Activated naive CD8-positive, alpha-beta T cell treated with anti-CD3 and anti-CD28 coated beads, Interleukin-2, amount 50 U/mL, for 16 hours (primary cell): ENCODE results near the gene HOMER3.
"Not testable (repeated sequence)": the region's sequence is repeated elsewhere in the genome, so short reads cannot be mapped to it uniquely, and the experiment has no call there.

Source experiments
- DNase-seq: peaks from one replicate; pipeline ENCODE4 v3.0.0-alpha.2; 2020; ENCODE audit warnings: low read depth, low spot score

HOMER3 gene

DNA sequence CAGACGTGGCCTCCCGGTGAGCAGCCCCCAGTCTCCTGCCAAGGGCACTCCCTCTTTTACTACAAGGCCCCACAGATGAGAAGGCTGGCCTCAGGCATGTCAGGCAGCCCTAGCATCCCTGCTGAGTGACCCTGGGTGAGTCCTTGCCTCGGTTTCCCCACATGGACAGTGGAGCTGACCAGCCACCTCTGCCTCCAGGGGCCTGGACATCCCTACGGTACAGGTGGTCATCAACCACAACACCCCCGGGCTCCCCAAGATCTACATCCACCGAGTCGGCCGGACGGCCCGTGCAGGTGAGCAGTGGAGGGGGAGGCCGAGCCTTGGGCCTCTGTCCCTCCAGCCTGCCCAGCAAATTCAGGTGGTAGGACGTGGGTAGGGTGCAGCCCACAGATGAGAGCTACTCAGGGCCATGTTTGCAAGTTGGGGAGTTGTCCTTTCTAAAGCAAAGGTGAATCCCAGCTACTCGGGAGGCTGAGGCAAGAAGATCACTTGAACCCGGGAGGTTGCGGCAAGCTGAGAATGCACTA, 16.3 kb downstream of the HOMER3 start:
- no peak for DNase-seq

DNA sequence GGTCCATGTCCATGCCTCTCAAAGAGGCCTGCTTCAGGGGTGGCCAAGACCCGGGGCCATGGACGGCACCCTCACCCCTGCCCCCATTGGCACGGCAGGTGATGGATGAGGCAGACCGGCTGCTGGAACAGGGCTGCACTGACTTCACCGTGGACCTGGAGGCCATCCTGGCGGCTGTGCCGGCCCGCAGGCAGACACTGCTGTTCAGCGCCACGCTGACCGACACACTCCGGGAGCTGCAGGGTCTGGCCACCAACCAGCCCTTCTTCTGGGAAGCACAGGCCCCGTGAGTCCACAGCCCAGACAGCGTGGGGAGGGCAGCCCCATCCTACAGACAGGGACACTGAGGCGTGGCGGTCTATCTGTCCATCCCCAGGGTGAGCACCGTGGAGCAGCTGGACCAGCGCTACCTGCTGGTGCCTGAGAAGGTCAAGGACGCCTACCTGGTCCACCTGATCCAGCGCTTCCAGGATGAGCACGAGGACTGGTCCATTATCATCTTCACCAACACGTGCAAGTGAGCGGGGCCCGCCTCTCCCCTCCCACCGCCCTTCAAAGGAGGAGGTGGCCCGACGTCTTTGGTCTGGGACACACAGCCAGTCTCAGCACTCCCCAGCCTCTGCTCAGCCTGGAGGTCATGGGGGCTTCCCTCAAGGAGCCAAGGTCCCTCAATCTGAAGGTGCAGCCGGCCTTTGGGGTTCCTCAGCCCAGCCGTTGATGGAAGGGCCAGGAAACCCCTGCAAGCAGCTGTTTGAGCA, 18.6 kb downstream of the HOMER3 start:
- no peak for DNase-seq

DNA sequence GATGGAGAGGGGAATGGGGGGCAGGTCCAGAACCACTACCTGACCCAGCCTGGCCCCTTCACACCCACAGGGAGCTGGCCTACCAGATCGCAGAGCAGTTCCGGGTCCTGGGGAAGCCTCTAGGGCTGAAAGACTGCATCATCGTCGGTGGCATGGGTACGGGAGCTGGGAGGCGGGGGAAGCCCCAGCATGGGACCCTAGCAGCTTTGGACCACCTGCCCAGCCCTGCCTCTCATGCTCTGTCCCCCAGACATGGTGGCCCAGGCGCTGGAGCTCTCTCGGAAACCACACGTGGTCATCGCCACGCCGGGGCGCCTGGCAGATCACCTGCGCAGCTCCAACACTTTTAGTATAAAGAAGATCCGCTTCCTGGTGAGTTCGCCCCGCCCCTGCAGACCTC, 19.4 kb downstream of the HOMER3 start:
- DNase-seq: no peak

DNA sequence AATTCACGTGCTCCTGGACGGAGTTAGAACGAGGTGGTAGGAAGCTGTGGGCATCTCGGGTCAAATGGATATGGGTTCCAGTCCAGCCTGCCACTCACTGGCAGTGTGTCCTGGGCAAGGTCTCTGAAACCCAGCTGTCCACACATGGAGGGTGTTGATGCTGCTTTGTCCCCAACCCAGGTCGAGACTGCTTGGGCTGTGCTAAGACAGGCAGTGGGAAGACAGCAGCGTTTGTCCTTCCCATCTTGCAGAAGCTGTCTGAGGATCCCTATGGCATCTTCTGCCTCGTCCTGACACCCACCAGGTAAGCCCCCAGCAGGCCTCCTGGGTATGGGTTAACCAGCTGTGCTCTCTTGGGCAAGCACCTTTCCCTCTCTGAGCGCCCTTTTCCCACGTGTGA, 20.6 kb downstream of the HOMER3 start:
- DNase-seq: no peak

DNA sequence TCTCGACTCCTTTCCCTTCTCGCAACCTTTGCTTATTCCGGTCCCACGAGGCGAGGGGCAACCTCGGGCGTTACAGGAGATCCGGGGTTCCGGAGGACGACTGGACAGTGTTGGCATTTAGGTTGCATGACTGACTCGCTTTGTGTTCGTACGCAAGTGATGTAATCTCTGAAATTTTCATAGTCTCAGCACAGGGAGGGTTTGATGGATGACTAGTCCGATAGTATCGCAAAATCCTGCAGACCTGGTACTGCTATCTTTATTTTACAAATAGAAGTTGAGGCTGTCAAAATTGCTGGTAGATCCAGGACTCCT, 21.2 kb downstream of the HOMER3 start:
- no peak for DNase-seq

DNA sequence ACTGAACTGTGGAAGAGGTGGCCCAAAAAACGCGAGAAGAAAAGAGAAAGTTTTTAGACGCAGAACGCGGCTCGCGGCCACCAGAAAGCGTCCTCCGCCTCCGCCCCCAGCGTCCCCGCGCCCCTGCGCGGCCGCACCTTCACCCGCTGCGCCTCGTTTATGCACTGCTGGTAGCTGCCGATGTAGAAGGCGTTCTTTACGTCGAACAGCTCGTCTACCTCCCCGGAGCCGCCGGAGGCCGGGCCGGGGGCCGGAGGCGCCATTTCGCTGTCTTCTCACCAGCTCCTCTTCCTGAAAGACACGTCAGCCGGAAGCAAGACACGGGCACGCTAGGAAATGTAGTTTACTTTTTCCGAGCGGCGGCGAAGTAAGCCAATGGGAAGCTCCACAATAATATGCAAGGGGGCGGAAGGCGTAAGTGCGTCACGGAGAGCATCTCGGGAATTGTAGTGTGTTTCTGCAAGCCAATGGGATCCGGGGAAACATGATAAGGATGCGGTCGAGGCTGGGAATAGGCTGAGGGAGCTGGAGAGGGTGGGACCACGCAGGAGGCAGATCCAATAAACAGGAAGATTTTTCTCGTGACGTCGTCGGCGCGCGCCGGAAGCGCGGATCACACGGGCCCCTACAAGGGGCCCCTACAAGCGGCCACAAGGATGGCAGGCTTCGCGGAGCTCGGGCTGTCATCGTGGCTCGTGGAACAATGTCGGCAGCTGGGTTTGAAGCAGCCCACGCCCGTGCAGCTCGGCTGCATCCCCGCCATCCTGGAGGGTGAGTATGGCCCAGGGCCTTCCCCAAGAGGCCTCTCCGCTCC, 21.7 kb downstream of the HOMER3 start, which contains the start of the genes COPE and DDX49:
COPE (minus strand) TSS at position 302 of the 814 bp plus-strand sequence; CDS start at position 263, 39 bp downstream.
DDX49 (plus strand) TSS at position 630 of the 814 bp plus-strand sequence; CDS start at position 657, 27 bp downstream.
- DNase-seq: peak; percentile 93

DNA sequence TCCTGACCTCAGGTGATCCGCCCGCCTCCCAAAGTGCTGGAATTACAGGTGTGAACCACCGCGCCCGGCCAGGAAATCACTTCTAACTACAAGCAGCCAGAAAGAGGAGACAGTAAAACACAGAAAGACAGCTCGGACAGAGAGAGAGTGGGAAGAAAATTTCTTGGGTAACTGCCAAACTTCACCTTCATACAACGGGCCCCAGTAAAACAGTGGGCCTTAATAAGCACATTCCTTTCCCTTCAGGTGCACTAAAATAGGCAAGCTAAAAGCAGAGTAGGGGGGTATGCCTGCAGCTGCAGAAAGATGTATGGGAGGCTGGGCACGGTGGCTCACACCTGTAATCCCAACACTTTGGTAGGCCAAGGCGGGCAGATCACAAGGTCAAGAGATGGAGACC, 23.4 kb downstream of the HOMER3 start:
- DNase-seq: not testable (repeated sequence)

DNA sequence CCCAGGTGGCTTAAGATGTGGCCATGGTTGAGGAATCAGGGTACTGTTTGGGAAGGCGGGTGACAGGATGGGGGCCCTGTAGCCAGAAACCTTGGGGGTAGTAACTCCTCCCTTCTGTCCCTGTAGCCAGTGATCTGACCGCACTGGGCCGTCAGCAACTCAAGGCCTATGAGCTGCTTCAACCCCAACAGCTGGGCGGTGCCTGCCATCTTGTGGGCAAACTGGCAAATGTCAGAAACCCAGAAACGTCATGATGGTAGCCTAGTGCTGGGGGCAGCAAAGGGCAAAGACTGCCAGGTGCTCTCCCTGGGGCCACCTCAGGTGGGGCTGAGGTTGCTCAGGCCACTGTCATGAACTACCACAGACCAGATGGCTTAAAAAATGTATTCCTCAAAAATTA, 25.4 kb downstream of the HOMER3 start:
- DNase-seq: no peak

DNA sequence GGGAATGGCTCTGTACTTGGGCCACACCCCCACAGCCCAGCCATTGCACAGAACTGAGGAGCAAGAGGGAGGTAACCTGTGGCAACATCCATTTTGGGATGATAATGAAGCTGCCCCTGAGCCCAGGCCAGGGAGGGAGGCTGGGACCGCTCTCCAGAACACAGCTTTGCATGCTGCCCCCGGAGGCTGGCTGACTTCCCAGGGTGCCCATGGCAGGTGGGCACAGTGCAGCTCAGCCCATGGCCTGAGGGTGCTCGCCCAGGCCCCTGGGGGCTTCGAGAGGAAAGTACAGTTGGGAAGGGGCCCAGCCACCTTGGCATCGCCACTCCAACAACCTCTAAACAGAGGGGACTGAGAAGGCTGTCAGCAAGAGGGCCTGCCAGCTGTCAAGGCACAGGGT, 27.6 kb downstream of the HOMER3 start:
- no peak for DNase-seq

DNA sequence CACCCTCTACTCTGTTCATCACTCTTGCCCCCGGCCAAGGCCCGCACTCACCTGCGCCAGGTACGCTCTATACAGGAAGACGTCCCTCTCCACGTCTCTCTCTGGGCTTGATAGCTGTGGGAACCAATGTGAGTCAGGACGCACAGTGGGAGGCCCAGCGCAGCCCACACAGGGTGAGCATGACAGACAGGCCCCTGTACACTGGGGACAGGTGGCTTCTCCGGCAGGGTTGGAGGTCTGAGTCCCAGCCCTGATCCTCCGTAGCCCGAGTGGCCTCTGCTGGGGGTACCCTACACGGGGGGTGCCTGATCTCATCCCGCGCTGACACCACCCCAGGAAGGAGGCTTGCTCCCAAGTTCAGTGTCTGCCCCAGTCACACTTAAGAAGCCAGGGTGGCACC, 28.1 kb downstream of the HOMER3 start:
- no peak for DNase-seq

DNA sequence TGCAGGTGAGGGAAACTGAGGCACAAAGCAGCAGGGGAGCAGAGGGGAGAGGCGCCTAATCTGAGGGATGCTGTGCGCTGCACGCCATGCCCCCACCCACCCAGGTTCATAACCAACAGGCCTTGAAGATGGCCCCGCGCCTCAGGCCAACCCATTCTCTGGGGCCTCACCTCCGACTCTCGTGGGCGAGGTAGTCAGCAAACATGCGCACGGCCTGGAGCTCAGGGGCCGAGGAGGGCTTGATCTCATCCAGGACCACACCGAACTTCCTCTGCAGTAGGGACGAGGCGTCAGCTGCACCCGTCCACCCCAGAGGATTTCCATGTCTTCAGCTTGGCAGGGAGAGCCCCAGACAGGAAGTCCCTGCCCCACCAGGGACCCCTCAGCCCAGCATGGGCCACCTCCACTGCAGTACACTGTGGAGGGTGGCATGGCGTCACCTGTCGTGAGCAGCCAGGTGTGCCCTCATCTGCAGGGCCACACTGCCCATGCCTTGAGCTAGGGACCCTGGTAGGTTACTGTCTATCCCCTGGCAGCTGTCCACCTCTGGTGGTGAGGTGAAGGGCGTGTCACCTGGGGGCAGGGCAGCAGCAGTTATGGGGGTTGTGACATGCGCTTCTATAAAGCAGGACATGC, 30.1 kb downstream of the HOMER3 start:
- no peak for DNase-seq

DNA sequence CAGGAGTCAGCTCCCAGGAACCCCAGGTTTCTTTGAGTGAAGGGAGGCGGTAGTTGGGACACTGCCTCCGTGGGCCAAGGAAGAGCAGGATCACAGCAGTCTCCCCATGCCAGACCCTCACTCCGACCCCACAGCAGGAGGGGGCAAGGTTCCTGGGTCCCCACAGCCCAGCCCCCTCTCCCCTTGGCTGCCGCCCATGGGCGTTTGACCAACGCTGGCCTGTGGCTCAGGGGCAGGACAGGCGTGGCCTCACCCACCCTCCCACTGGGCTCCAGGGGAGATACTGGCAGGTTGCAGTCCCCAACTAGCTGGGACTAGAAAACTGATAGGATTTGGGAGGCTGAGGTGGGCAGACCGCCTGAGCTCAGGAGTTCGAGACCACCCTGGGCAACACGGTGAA, 31.0 kb downstream of the HOMER3 start:
- no peak for DNase-seq

DNA sequence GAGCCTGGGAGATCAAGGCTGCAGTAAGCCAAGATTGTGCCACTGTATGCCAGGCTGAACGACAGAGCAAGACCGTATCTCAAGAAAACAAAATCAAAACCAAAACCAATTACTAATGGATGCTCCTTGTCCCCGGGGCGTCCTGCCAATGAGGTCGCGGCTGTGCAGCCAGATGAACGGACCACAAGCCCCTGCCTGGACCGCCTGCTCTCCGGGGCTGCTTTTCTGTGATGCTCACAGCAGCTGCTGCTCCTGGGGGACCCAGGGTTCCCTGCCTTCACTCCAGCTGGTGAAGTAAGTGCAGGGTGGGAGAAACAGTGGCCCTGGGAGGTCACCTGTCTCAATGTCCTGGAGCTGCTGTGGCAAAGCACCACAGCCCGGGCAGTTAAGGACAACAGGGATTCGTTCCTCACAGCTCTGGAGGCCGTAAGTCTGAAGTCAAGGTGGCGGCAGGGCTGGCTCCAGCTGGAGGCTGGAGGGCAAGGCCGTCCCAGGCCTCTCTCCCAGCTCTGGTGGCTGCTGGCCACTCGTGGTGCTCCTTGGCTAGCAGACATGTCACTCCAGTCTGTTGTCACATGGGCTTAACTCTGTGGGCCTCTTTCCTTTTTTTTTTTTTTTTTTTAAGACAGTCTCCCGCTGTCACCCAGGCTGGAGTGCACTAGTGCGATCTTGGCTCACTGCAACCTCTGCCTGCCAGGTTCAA, 31.9 kb downstream of the HOMER3 start:
- no peak for DNase-seq

DNA sequence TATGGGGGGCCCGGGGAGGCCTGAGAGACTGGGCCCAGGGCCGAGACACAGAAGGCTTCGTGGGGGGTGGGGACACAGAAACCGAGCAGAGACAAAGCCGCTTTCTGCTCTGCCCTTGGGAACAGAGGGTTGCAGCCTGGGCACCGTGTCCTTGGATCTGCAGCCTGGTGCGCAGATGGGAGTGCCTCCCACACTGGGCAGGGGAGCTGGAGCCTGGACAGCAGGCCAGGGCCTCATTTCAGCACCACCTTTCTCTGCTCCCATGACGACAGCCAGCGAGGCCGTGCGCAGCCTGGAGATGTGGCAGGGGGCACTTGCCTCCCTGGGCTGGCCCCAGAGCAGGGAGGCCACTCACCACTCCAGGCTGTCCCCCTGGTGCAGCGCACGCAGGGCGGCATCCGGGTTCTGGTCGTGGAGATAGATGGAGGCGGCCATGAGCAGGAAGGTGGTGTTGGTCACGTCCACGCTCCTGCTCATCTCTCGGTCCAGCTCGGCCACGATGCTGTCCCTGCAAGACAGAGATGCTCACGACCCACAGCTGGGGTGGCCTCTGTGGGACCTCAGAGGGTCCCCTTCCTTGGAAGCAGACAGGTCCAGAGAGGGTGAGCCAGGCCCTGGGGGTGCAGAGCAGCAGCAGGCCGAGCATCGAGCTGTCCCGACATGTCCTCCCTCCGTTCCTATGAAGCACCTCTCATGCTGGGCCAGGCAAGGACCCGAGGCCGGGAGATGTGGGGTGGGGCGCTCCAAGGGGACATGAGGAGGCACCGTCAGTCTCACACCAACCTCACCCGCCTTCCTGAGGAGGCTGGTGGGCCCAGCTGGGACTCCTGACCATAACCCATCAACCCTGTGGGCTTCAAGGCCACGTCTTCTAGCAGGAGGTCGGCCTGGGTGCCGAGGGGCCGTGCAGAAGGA, 34.2 kb downstream of the HOMER3 start:
- DNase-seq: no peak

DNA sequence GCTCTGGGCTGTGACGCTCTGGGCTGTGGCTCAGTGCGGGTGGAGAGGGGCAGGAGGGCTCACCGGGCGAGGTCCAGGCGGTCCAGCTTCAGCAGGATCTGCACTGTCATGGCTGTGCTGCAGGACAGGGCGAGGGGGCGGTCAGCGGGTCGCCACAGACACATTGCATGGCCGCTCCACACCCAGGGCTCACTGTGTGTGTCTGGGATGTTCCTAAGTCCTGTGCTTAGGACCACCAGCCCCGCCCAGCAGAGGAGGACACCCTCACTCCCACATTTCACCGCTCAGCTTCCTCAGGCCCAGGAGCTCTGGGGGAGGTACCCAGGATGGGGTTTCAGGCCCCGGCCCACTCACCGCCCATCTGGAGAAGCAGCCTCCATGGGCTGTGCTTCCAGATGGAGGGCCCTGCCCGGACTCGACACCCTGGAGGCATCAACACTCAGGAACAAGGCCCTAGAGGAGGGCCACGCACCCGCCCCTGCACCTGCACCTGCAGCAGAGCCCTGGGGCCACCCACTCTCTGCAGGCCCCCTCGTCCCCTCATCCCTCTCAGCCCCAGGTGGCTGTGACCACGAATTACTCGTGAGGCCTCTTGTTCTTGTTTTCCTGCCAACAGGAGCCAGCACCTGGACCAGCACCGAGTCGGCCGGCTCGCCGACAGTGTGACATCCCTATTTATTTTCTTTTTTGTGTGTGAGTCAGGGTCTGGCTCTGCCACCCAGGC, 35.3 kb downstream of the HOMER3 start:
- DNase-seq: no peak

DNA sequence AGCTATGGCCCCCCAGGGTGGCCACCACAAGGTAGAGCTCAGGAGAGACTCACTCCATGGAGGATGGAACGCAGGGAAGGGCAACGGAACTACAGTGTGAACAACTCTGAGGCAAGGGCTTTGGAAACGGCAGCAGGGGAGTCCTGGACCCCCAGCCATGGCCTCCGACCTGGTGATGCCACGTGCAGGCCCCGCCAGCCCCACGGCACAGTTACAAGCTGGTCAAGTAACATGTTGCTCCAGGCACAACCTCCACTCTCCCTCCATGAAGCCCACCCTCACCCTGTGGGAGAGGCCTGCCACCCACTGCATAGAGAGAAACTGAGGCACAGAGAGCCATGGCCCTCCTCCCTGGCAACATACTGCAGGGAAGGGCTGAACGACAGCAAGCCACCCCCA, 36.0 kb downstream of the HOMER3 start:
- no peak for DNase-seq

DNA sequence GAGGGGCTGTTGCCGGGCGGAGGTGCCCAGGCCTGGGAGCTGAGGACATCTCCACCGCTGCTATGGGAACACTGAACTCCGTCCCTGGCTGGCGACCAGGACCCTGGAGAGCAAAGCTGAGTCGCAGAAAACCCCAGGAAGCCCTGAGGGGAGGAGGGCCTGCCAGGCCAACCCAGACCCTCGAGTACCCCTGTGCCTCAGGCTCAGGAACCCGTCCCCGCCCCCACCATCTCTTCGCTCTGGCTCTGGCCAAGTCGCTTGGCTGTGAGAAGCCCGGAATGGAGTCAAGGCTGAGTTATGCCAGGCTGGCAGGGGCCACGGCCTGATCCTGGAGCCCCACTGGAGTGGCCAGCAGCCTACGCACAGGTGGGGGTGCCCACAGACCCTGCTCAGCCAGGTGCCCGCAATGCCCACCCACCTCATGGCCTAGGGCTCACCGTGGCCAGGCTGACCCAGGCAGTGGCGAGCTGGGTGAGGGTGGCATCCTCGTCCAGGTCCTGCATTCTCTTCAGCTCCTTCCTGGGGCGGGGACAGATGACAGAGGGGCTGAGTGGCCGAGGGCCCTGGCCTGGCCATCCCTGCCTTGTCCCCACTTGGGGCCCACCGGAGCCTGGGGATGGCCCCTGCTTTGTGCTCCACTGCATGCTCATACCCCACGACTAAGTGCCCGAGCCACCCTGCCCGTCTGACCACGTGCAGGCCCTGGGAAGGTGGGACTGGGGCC, 36.5 kb downstream of the HOMER3 start:
- DNase-seq: no peak

DNA sequence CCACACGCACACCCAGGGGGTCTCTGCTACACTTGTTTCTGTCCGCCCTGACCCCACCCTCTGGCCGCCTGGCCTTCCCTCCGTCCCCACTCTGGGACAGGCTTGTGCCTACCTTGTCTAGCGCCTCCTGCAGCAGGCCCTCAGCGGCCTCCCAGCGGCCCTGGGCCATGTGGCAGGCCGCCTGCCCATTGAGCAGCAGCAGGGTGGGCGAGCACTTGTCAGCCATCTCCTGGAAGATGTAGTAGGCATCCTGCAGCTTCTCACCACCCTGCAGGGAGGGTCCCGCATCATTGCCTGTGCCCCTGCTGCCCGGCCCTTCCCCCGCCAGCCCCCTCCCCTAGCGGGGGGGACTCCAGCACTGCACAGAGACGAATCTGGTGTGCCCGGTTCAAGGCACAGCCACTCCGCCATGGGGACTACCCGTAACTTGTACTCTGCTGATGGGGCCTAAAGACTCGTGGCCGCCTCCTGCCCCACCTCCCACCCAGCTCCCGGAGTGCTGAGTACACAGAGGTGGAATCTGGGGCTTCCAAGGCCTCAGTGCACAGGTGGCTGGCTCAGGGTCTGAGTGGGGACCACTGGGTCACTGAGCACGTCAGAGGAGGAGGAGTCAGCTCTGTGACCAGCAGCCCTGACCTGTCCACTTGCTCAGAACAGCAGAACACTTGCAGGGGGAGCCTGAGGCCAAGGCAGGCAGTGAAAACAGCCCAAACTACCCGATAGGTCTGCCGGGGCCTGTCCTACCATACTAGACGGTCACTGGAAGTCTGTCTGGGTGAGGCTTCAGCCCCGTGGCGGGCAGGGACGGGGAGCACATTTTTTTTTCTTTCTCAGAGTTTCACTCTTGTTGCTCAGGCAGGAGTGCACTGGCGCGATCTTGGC, 37.6 kb downstream of the HOMER3 start:
- no peak for DNase-seq
